ENCODE measurements around the gene CAPN15.

GRCh38 chr16:595094-595528 lies 67.6 kb downstream of the CAPN15 start:
- TF ChIP-seq CTCF (conservative IDR thresholded peaks at IDR 0.05) = no peak
- TF ChIP-seq ZFX (IDR thresholded peaks at IDR 0.05) = no peak

Data from C4-2B (cell line).